GM19193 (cell line): ENCODE results near the gene CYGB.

Experiments
- POLR2A ChIP-seq: IDR thresholded peaks from 4 replicates; pipeline ENCODE4 v1.6.1; 2011; ENCODE audit not compliant: insufficient read depth, insufficient read length; ENCODE audit errors: extremely low read depth

CYGB gene

DNA sequence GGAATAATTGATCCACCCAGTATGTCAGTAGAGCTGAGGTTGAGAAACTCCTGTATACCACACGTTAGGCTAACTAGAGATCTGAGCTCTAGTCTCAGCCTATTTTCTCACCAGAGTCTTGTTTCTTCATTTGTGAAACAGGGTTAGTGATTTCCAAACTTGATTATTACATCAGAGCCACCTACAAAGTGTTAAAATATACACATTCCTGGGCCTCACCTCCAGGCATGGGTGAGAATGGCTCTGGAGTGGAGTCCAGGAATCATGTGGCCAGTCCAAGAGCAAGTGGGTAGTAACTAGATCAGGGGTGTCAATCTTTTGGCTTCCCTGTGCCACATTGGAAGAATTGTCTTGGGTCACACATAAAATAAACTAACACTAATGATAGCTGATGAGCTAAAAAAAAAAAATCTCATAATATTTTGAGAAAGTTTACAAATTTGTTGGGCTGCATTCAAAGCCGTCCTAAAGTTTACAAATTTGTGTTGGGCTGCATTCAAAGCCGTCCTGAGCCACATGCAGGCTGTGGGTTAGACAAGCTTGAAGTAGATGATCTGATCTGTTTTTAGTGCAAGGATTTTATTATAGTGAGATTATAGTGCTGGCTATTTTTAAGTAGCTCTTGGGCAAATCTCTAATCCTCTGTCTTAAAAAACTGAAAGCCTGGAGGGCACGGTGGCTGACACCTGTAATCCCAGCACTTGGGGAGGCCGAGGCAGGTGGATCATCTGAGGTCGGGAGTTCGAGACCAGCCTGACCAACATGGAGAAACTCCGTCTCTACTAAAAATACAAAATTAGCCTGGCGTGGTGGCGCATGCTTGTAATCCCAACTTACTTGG, 22.7 kb upstream of the CYGB start:
- no peak for TF ChIP-seq POLR2A

DNA sequence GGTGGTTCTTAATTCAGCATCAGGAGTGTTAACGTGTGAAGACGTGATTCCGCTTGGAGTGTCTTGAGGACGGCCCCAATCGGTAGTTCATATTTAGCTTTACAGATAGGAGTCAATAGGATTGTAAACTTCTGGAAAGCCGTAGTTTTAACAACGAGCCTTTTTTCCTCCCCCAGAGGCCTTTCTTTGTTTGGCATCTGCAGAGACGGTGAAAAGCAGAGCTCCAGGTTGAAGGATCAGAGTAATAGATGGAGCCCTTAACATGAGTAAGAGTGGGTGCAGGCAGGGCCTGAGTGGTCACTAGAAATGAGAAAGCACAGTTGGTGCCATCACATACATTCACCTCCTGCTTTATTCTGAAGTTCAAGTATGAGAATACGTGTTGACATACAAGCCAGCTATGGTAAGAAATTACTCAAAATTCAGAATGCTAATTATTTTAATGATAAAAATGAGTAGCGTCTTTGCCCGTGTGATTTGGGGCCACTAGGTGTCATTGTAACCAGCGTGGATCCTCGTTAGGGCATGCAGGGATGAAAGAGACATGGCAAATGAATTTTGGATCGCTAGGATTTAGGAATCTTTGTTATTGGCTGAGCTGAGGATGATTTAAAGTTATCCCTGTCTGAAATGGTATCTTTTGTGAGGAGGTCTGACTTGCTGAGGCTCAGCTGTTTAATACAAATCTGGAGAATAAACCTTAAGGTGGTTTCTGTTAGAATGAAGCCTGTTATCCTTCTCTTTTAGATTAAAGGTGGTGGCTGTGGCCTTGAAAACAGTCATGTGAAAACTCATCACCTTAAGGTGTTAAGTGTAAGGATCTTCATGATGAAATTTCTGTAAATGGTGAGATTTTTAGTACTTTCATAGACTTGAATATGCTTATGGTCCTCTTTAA, 20.9 kb upstream of the CYGB start:
- no peak for TF ChIP-seq POLR2A

DNA sequence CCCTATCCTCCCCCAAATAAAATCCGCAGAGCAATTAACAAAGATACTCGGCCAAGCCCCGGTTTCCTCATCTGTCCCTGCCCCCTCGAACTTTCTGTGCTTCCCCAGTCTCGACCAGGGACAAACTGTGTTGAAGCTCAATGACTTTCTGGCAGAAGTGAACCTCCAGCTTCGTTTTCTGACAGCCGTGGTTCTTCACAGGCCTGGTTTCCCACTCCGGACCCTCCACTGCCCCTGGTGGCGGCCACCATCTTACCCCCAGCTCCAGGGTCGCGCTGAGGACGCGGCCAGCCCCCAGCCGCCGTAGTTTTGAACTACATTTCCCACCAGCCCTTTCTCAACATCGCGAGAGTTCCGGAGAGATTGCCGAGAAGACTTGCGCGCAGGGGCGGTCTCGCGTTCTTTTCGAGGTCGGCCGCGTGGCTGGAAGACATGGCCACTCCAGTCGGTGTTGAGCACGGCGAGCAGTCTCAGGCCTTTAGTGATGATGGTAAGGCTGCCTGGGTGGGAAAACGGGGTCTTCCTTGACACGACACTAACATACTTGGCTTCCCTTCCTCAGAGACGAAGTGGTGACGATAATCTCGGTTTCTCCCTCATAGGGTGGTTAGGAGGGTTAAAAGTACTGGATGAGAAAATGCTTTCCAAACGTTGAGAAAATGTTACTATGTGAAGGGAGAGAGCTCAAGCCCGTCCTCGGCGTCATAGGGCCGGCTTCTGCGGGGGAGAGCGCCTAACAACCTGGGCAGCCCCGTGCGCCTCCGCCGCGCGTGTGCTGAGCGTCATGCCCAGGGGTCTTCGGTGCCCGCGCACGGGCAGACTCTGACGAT, 20.1 kb upstream of the CYGB start:
- peak; percentile 97 for TF ChIP-seq POLR2A

DNA sequence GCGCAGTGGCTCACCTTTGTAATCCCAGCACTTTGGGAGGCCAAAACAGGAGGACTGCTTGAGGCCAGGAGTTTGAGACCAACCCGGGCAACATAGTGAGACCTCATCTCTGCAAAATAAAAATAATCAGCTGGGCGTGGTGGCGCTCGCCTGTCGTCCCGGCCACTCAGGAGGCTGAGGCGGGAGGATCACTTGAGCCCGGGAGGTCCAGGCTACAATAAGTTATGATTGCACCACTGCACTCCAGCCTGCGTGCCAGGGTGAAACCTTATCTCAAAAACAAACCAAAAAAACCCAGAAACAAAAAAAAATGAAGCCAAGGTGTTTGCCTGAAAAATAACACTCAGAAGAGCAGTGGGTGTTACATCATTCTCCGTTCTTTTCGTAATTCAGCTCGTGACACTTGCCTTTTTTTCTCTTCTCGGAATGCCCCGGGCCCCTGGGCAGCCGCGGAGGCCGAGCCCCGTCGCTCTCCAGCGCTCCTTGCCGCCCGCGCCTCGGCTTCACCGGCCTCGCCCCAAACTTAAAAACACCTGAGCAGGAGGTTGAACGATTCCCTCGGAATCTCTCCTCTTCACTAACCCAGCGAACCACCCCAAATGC, 19.4 kb upstream of the CYGB start:
- TF ChIP-seq POLR2A = no peak

DNA sequence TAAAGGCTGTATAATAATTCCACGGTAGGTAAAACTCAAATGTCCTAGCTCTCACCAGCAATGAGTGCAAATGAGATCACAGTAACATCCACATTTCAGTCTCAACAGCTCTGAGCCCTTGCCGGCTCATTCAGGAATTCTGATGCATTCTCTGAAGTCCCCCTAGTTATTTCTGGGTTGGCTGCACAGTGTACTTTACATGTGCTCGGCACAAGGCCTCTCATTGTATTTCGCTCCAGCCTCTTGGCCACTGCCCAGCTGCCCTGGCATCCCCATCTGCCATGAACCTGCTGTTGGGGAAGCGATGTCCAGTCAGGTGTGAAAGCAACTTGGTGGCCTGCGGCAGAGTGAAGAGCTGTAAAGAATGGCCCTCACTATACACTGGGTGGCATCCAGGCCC, 16.6 kb upstream of the CYGB start:
- no peak for TF ChIP-seq POLR2A

DNA sequence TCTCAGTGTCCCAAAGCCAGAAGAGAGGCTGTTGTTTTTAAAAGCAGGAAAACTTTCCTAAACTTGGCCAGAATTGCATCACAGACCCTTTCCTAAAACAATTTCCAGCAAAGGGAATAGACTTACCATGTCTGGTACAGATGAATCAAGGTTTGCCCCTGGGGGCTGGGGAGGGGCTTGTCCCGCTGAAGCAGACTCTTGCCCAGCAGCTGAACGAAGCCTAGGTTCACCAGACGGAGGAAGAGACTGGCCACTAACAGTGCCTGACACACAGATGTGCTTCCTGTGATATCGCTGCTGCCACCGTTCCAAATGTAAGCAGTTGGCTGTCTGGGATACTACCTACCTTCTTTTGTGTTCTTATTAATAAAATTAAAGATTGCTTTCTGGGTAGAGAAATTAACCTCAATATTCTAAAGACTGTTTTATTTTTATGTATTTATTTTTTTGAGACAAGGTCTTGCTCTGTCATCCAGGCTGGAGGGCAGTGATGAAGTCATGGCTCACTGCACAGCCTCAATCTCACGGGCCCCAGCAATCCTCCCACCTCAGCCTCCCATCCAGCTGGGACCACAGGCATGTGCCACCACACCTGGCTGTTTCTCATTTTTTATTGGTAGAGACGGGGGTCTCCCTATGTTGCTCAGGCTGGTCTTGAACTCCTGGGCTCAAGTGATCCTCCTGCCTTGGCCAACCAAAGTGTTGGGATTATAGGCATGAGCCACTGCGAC, 15.8 kb upstream of the CYGB start:
- no peak for TF ChIP-seq POLR2A

DNA sequence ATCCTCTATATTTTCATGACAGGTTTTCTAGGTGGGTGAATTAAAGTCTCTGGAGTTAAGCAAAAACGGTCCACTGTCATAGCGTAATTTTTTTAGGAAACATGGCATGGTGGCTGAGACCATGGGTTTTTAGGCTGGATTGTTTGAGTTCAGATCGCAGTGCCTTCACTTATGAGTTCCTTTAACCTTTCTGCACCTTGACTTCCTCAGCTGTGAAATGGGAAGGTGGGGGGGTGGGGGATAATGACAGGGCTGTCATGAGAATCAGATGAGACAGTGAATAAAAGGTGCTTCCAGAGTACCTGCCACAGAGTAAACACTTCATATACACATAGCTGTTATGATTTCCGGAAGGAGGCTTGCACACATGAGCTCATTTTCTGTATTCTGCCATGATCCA, 14.2 kb upstream of the CYGB start:
- TF ChIP-seq POLR2A = no peak

DNA sequence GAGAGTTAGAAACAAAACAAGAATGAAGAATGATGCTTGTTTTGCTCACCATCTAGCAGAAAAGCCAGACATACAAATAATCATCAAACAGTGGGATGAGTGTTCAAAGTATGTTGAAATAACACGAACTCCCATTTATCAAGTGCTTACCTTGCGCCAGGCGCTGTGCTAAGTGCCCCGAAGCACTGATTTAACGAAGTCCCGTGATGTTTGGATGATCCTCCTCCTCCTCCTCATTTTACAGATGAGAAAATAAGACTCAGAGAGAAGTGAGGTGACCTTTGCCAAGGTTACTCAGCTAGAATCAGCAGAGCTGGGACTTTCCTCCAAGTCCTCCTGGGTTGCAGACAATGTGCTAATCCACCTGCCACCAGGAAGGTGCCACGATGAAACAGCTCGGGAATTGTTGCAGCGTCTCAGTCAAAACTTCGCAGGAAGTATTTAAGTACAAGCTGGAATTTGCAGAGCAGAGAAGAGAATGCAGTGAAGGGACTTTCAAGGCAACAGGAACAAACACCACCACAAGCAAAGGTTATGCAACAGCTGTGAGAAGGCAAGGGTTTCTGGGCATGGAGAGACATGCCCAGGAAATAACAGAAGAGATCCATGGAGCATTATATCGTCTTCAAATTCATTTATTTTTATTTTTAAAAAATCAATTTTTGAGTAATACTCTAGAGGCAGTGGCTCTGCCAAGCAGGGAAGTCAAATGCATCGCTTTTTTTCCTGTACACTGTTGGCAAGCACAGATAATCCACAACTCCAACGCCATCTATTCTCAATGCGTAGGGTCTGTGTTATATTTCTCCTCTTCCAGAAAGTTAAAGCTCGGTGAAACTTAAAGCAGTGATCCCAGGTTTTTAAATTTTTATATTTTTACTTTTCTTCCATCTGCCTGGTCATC, 13.5 kb upstream of the CYGB start:
- TF ChIP-seq POLR2A = no peak

DNA sequence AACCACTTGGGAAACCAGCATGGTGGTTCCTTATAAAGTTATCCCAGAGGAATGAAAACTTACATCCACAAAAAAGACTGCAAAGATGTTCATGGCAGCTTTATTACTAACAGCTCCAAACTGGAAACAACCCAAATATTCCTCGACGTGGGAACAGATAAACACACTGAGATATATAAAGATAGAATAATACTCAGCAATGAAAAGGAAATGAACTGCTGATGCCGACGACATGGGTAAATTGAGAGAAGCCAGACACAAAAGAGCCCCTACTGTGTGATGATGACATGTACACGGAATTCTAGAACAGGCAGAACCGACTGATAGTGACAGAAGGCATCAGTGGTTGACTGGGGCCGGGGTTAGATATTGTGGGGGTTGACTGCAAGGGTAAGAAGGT, 12.0 kb upstream of the CYGB start:
- TF ChIP-seq POLR2A = no peak

DNA sequence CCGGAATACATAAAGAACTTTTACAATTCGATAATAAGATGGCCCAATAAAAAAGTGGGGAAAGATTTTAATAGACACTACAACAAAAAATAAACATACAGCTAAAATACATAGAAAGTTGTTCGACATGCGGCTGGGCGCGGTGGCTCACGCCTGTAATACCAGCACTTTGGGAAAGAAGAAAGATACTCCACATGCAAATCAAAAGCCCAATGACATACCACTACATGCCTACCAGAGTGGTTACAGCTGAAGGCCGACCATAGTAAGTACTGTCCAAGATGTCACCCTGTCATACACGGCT, 11.7 kb upstream of the CYGB start:
- TF ChIP-seq POLR2A = no peak

DNA sequence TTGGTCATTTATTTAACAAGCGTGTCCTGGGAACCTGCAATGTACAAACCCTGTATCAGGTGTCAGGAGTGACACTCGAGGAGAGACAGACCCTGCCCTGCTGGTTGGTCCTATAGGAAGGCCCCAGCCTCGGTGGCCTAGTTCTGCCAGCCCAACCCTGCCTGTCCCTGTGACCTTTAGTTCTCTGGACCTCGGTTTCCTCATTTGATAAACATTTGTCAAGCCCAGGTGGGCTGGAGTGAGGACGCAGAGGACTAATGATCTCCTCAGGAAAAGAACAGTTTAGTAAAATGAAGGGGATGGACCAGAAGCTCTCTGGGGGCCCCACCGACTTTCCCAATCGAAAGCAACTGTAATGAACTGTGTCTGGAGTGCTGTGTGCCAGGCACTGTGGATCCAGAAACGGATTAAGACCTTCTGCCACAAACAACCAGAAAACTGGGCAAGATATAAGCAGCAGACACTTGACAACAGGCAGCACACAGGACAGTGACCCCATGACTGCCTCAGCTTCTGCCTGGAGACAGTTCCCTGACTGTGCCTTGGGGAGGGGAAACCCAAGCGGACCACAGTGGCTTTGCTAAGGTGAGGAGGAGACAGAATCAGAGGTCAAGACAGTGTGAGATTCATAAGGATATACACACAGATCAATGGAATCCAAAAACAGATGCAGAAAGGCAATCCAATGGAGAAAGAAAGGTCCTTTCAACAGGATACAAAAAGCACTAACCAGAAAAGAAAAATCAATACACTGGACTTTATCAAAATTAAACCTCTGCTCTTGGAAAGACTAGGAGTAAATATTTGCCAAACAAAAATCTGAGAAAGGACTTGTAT, 11.1 kb upstream of the CYGB start:
- no peak for TF ChIP-seq POLR2A

DNA sequence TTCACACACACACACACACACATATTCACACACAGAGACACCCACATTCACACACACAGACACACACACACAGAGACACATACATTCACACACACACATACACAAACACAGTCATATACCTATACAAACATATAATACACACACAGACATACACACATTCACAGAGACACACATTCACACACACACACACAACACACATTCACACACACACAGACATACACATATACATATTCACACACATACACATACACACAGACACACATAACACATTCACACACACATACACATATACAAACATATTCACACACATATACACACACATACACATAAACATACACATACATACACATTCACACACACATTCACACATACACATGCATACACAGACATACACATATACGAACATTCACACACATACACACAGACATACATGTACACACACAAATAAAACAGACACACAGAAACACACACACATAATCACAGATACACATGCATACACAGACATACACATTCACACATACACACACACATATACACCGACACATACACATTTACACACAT, 10.2 kb upstream of the CYGB start:
- TF ChIP-seq POLR2A = no peak
